ENCODE results near the gene DCDC2B. TPM values are rescaled to one million over a fixed set of nuclear protein-coding genes. Genes with fewer than 3 reads are reported as not detected.

The DCDC2B gene
- total and polyA plus RNA-seq, 2 of the 13 experiments (the other 11 are each of a cell fraction or from before 2014, with no cell fraction given): not detected

DNA sequence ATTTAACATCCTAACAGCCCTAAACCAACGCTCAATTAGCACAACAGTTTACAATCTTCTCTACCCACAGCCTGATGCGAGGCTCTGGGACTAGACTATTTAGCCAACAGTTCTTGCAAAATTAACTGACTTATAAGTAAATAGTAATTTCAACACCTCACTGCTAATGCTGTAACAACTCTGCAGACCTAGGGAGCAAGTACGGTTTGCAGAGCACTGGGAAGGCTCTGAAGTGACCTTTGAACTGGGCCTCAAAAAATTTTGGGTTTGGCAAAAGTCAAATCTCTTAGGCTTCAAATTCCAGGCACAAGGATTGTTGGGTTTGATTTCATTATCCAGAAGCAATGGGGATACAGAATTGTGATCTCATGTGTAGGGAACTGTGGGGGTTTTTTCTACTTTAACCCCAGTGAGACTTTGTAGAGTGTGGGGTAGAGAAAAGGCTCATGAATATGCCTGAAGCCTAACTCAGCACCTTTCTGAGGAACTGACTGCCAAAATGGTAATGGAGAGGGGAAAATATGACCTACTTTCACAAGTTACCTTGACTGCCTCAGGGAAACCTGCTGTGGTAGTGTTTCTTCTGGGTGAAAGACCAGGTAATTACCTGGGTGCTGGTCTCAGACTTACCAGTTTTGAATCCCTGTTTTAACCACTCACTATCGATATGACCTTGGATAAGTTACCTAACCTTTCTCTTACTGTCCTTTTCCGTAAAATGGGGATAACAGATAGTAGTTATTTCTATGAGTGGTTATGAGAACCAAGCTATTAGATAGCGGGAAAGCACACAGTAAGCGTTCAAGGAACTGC lies 30.3 kb upstream of the DCDC2B start (continued):
- TF ChIP-seq ZNF674 (CRISPR knock-in tag; IDR thresholded peaks at IDR 0.05; ENCODE audit: low read depth) (no peak), ZNF225 (CRISPR knock-in tag; IDR thresholded peaks at IDR 0.05) (no peak), ZNF280D (CRISPR knock-in tag; IDR thresholded peaks at IDR 0.05) (no peak), HIC2 (CRISPR knock-in tag; IDR thresholded peaks at IDR 0.05; ENCODE audit: low read depth) (no peak), STAG1 (CRISPR knock-in tag; IDR thresholded peaks at IDR 0.05) (no peak), TOE1 (CRISPR knock-in tag; IDR thresholded peaks at IDR 0.05) (no peak), KDM6A (CRISPR knock-in tag; IDR thresholded peaks at IDR 0.05; ENCODE audit: low read depth) (peak; percentile 72; the same call in 1 of the 2 replicates), ZXDC (CRISPR knock-in tag; IDR thresholded peaks at IDR 0.05) (no peak), ZFY (CRISPR knock-in tag; IDR thresholded peaks at IDR 0.05) (peak; percentile 34; the same call in 1 of the 2 replicates), MTF2 (CRISPR knock-in tag; IDR thresholded peaks at IDR 0.05; ENCODE audit: borderline replicate concordance) (no peak), ZBTB21 (CRISPR knock-in tag; IDR thresholded peaks at IDR 0.05) (no peak), ZNF672 (CRISPR knock-in tag; IDR thresholded peaks at IDR 0.05) (no peak)
- TF ChIP-seq, protein P1, sequence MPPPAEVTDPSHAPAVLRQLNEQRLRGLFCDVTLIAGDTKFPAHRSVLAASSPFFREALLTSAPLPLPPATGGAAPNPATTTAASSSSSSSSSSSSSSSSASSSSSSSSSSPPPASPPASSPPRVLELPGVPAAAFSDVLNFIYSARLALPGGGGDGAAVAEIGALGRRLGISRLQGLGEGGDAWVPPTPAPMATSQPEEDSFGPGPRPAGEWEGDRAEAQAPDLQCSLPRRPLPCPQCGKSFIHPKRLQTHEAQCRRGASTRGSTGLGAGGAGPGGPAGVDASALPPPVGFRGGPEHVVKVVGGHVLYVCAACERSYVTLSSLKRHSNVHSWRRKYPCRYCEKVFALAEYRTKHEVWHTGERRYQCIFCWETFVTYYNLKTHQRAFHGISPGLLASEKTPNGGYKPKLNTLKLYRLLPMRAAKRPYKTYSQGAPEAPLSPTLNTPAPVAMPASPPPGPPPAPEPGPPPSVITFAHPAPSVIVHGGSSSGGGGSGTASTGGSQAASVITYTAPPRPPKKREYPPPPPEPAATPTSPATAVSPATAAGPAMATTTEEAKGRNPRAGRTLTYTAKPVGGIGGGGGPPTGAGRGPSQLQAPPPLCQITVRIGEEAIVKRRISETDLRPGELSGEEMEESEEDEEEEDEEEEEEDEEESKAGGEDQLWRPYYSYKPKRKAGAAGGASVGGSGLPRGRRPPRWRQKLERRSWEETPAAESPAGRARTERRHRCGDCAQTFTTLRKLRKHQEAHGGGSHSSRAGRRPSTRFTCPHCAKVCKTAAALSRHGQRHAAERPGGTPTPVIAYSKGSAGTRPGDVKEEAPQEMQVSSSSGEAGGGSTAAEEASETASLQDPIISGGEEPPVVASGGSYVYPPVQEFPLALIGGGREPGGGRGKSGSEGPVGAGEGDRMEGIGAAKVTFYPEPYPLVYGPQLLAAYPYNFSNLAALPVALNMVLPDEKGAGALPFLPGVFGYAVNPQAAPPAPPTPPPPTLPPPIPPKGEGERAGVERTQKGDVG (CRISPR knock-in tag; IDR thresholded peaks at IDR 0.05; ENCODE audit: borderline replicate concordance): no peak
- TF ChIP-seq, protein P2, sequence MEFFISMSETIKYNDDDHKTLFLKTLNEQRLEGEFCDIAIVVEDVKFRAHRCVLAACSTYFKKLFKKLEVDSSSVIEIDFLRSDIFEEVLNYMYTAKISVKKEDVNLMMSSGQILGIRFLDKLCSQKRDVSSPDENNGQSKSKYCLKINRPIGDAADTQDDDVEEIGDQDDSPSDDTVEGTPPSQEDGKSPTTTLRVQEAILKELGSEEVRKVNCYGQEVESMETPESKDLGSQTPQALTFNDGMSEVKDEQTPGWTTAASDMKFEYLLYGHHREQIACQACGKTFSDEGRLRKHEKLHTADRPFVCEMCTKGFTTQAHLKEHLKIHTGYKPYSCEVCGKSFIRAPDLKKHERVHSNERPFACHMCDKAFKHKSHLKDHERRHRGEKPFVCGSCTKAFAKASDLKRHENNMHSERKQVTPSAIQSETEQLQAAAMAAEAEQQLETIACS (CRISPR knock-in tag; IDR thresholded peaks at IDR 0.05): no peak
- TF ChIP-seq, protein P3, sequence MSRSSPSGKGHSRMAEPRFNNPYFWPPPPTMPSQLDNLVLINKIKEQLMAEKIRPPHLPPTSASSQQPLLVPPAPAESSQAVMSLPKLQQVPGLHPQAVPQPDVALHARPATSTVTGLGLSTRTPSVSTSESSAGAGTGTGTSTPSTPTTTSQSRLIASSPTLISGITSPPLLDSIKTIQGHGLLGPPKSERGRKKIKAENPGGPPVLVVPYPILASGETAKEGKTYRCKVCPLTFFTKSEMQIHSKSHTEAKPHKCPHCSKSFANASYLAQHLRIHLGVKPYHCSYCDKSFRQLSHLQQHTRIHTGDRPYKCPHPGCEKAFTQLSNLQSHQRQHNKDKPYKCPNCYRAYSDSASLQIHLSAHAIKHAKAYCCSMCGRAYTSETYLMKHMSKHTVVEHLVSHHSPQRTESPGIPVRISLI (CRISPR knock-in tag; IDR thresholded peaks at IDR 0.05; ENCODE audit: borderline replicate concordance): no peak
